ENCODE measurements around the gene CERS6. TPM values are rescaled to one million over a fixed set of nuclear protein-coding genes. Genes with fewer than 3 reads are reported as not detected.

The CERS6 gene
- polyA plus RNA-seq, 1 donor (not counting 4 experiments of a cell fraction or from before 2014, with no cell fraction given) = 19.5 TPM

- Histone ChIP-seq H4K20me1 (ENCODE audit: control insufficient read depth, extremely low read depth, insufficient read depth, low read length) (no peaks in the 10 kb centered on the region), H3K4me1 (ENCODE audit: control insufficient read depth, extremely low read depth, insufficient read depth, low read length) (peaks cover 33% of the 10 kb centered on the region), H3K4me3 (ENCODE audit: control insufficient read depth in 2 of 3, extremely low read depth in 1 of 3, insufficient read depth in 2 of 3, low read depth in 1 of 3, low read length in 3 of 3) (no peak overlapping the region), H3K9ac (ENCODE audit: control insufficient read depth, extremely low read depth, insufficient read depth, low read length) (no peak overlapping the region), H3K27me3 (ENCODE audit: control insufficient read depth, extremely low read depth, insufficient read depth, low read length) (no peaks in the 10 kb centered on the region), H3K79me2 (ENCODE audit: control insufficient read depth, insufficient read depth, low read length) (peaks cover 64% of the 10 kb centered on the region), H3K9me3 (ENCODE audit: control insufficient read depth, low read depth, low read length) (no peaks in the 10 kb centered on the region), H3K36me3 (ENCODE audit: control insufficient read depth in 2 of 2, extremely low read depth in 1 of 2, insufficient read depth in 2 of 2, low read length in 2 of 2) (no peaks in the 10 kb centered on the region), H2AFZ (ENCODE audit: control insufficient read depth, low read length) (no peak overlapping the region), H3K27ac (ENCODE audit: control insufficient read depth, insufficient read depth, low read length) (no peak overlapping the region), H3K4me2 (ENCODE audit: control insufficient read depth, extremely low read depth, insufficient read depth, low read depth, low read length) (no peak overlapping the region), H3K9me1 (ENCODE audit: control insufficient read depth, extremely low read depth, insufficient read depth, low read length) (peaks cover 2% of the 10 kb centered on the region)
- dilution Hi-C loops (cut with MboI; ENCODE audit: extremely low pct_ligation_motif_present, low sequenced_read_pairs) = no loop called here
- DNase-seq (ENCODE audit: low read depth, low spot score) = no peak
- TF ChIP-seq, protein P1, sequence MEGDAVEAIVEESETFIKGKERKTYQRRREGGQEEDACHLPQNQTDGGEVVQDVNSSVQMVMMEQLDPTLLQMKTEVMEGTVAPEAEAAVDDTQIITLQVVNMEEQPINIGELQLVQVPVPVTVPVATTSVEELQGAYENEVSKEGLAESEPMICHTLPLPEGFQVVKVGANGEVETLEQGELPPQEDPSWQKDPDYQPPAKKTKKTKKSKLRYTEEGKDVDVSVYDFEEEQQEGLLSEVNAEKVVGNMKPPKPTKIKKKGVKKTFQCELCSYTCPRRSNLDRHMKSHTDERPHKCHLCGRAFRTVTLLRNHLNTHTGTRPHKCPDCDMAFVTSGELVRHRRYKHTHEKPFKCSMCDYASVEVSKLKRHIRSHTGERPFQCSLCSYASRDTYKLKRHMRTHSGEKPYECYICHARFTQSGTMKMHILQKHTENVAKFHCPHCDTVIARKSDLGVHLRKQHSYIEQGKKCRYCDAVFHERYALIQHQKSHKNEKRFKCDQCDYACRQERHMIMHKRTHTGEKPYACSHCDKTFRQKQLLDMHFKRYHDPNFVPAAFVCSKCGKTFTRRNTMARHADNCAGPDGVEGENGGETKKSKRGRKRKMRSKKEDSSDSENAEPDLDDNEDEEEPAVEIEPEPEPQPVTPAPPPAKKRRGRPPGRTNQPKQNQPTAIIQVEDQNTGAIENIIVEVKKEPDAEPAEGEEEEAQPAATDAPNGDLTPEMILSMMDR (optimal IDR thresholded peaks at IDR 0.05 in 1 of 3, IDR thresholded peaks at IDR 0.05 in 1 of 3, conservative IDR thresholded peaks at IDR 0.05 in 1 of 3; ENCODE audit: extremely low read depth in 1 of 3, insufficient read depth in 2 of 3, low read length in 3 of 3) = no peak
- no peak for TF ChIP-seq EZH2 (IDR thresholded peaks at IDR 0.05; ENCODE audit: low read length)
- FAIRE-seq = no peak
These were observed 78.9 kb downstream of the CERS6 start for GRCh38 chr2:168534926-168535325.

- Histone ChIP-seq H3K9me1 (ENCODE audit: control insufficient read depth, extremely low read depth, insufficient read depth, low read length) (no peaks in the 10 kb centered on the region), H3K27me3 (ENCODE audit: control insufficient read depth, extremely low read depth, insufficient read depth, low read length) (no peaks in the 10 kb centered on the region), H3K4me2 (ENCODE audit: control insufficient read depth, extremely low read depth, insufficient read depth, low read depth, low read length) (no peak overlapping the region), H3K79me2 (ENCODE audit: control insufficient read depth, insufficient read depth, low read length) (peaks cover 70% of the 10 kb centered on the region), H2AFZ (ENCODE audit: control insufficient read depth, low read length) (no peak overlapping the region), H3K36me3 (ENCODE audit: control insufficient read depth in 2 of 2, extremely low read depth in 1 of 2, insufficient read depth in 2 of 2, low read length in 2 of 2) (no peaks in the 10 kb centered on the region), H3K4me1 (ENCODE audit: control insufficient read depth, extremely low read depth, insufficient read depth, low read length) (peaks cover 33% of the 10 kb centered on the region), H3K27ac (ENCODE audit: control insufficient read depth, insufficient read depth, low read length) (peak overlapping the region; percentile 61), H3K4me3 (ENCODE audit: control insufficient read depth in 2 of 3, extremely low read depth in 1 of 3, insufficient read depth in 2 of 3, low read depth in 1 of 3, low read length in 3 of 3) (no peak overlapping the region), H4K20me1 (ENCODE audit: control insufficient read depth, extremely low read depth, insufficient read depth, low read length) (no peaks in the 10 kb centered on the region), H3K9ac (ENCODE audit: control insufficient read depth, extremely low read depth, insufficient read depth, low read length) (no peak overlapping the region), H3K9me3 (ENCODE audit: control insufficient read depth, low read depth, low read length) (peaks cover 2% of the 10 kb centered on the region)
- FAIRE-seq (peak; percentile 80), DNase-seq (ENCODE audit: low read depth, low spot score) (no peak)
- dilution Hi-C loops (cut with MboI; ENCODE audit: extremely low pct_ligation_motif_present, low sequenced_read_pairs) = no loop called here
- TF ChIP-seq, protein P1 (optimal IDR thresholded peaks at IDR 0.05 in 1 of 3, IDR thresholded peaks at IDR 0.05 in 1 of 3, conservative IDR thresholded peaks at IDR 0.05 in 1 of 3; ENCODE audit: extremely low read depth in 1 of 3, insufficient read depth in 2 of 3, low read length in 3 of 3) = no peak
- TF ChIP-seq EZH2 (IDR thresholded peaks at IDR 0.05; ENCODE audit: low read length) = no peak
These were observed 80.9 kb downstream of the CERS6 start for GRCh38 chr2:168536925-168537466.
